NK-92 (cell line): ENCODE results near the gene STX11.
"Not testable (repeated sequence)": the region's sequence is repeated elsewhere in the genome, so short reads cannot be mapped to it uniquely, and the experiment has no call there.

Experiments
- DNase-seq: peaks from one replicate; lab custom pipeline; 2025; ENCODE audit not compliant: unreplicated experiment; lab: John Stamatoyannopoulos, UW

The STX11 gene

GRCh38 chr6:144149894-144150709 is at the start of gene STX11:
TSS of gene STX11 (plus strand) at chr6:144150517. CDS start at chr6:144186628, 36,111 bp downstream.
- DNase-seq, result no peak

GRCh38 chr6:144103026-144103563 is 47.2 kb upstream of the STX11 start:
- no peak for DNase-seq

- no peak for DNase-seq
These were observed 45.8 kb upstream of the STX11 start for GRCh38 chr6:144104488-144104887.

- DNase-seq, result peak; percentile 1
These were observed 45.3 kb upstream of the STX11 start for GRCh38 chr6:144104898-144105487.

GRCh38 chr6:144106206-144106605 is 44.1 kb upstream of the STX11 start:
- DNase-seq, result no peak

- no peak for DNase-seq
These were observed 40.1 kb upstream of the STX11 start for GRCh38 chr6:144110210-144110609.

GRCh38 chr6:144113366-144113765 is 37.0 kb upstream of the STX11 start:
- no peak for DNase-seq

GRCh38 chr6:144115219-144115618 is 35.1 kb upstream of the STX11 start:
- DNase-seq, result no peak

GRCh38 chr6:144119376-144119775 is 30.9 kb upstream of the STX11 start:
- no peak for DNase-seq

GRCh38 chr6:144122861-144123260 is 27.5 kb upstream of the STX11 start:
- no peak for DNase-seq

- no peak for DNase-seq
These were observed 26.9 kb upstream of the STX11 start for GRCh38 chr6:144123421-144123820.

- DNase-seq, result no peak
These were observed 26.5 kb upstream of the STX11 start for GRCh38 chr6:144123836-144124235.

GRCh38 chr6:144127097-144127496 is 23.2 kb upstream of the STX11 start:
- no peak for DNase-seq

GRCh38 chr6:144129469-144129868 is 20.8 kb upstream of the STX11 start:
- DNase-seq, result no peak

- DNase-seq, result no peak
These were observed 19.0 kb upstream of the STX11 start for GRCh38 chr6:144131248-144131709.

GRCh38 chr6:144132167-144132690 is 18.1 kb upstream of the STX11 start:
- DNase-seq, result not testable (repeated sequence)

GRCh38 chr6:144133225-144133821 is 17.0 kb upstream of the STX11 start:
- DNase-seq, result no peak

- DNase-seq, result no peak
These were observed 16.1 kb upstream of the STX11 start for GRCh38 chr6:144134176-144134575.

GRCh38 chr6:144134737-144135136 is 15.6 kb upstream of the STX11 start:
- no peak for DNase-seq

- no peak for DNase-seq
These were observed 11.8 kb upstream of the STX11 start for GRCh38 chr6:144138542-144138941.

- DNase-seq, result no peak
These were observed 10.5 kb upstream of the STX11 start for GRCh38 chr6:144139817-144140216.

- no peak for DNase-seq
These were observed 9.4 kb upstream of the STX11 start for GRCh38 chr6:144140867-144141266.
